Right lobe of liver (tissue), 6 donors: ENCODE measurements around the gene ESYT1. TPM values are rescaled to one million over a fixed set of nuclear protein-coding genes. Genes with fewer than 3 reads are reported as not detected.

Experiments
- ATAC-seq, 4 donors: fragments of 200-7000 bp; cut with Tn5 transposase; one replicate each; pipeline ENCODE4 v1.9.1; 2020; ENCODE audit warnings: mild to moderate bottlenecking in 4 of 4, moderate library complexity in 4 of 4
- DNase-seq, 3 donors: peaks; one replicate each; pipeline ENCODE4 v3.0.0-alpha.2; 2020
- H3K27ac ChIP-seq, 3 donors: fragments of 200-600 bp; one replicate each; pipeline ENCODE4 v1.8.0; 2022
- H3K27me3 ChIP-seq, 2 donors: fragments of 200-600 bp; one replicate each; pipeline ENCODE4 v1.8.0; 2022
- H3K36me3 ChIP-seq, 4 donors: fragments of 200-600 bp; sonication (generic) in 1 of 4; one replicate each; pipeline versions ENCODE4 v1.5.1 to v1.8.0; 2017 to 2022; ENCODE audit warnings: control low read depth in 1 of 4
- H3K4me1 ChIP-seq, 4 donors: fragments of 200-600 bp; sonication (generic) in 1 of 4; one replicate each; pipeline versions ENCODE4 v1.5.1 to v1.8.0; 2017 to 2022; ENCODE audit warnings: control low read depth in 1 of 4
- H3K4me3 ChIP-seq, 3 donors: fragments of 200-600 bp; one replicate each; pipeline ENCODE4 v1.8.0; 2022
- H3K9me3 ChIP-seq, 4 donors: fragments of 200-600 bp; sonication (generic) in 1 of 4; one replicate each; pipeline versions ENCODE4 v1.5.1 to v1.8.0; 2017 to 2022; ENCODE audit warnings: control low read depth in 1 of 4
- CTCF ChIP-seq, 4 donors: fragments of 200-600 bp in 3 of 4; fragments of 450-650 bp in 1 of 4; IDR thresholded peaks; one replicate each; pipeline versions ENCODE4 v1.5.1 to v1.8.0; 2016 to 2022; ENCODE audit warnings: antibody characterized with exemption in 4 of 4, mild to moderate bottlenecking in 2 of 4
- POLR2A ChIP-seq: fragments of 450-650 bp; IDR thresholded peaks from one replicate; pipeline ENCODE4 v1.6.1; 2017; ENCODE audit warnings: antibody characterized with exemption, mild to moderate bottlenecking
- WGBS: methylation state at CpG from one replicate; pipeline ENCODE4 v1.1.6; 2018; ENCODE audit warnings: low coverage, low lambda C conversion rate; ENCODE audit not compliant: insufficient coverage; ENCODE audit errors: missing lambda C conversion rate; 5-methylcytosine and 5-hydroxymethylcytosine counted together
- intact Hi-C, 2 donors: fragments of 100-400 bp; cut with DNase I; formaldehyde crosslinking; loops; one replicate each; pipeline versions ENCODE4 v1.11.2 to v1.14.1; 2022
- total RNA-seq, 6 experiments: library from RNA; depleted of rRNA in 2 of 6; stranded (reverse); fragments of >200 nt in 2 of 6; fragmentation: NEBNext Ultra II Directional in 3 of 6; extraction: Animal tissue kit (Norgen Biotek cat#: 25700) in 3 of 6; gene quantifications; one replicate each; pipeline versions ENCODE4 v1.1.0 to v1.2.4, GENCODE V29; 2016 to 2023
- donor health status: DM: no; HTN: yes; CAD: no.
- donor health status: DM: no; HTN: no; CAD: no.
- donor health status: DM: no; HTN: no; CAD: no.
- donor health status: DM: no; HTN: yes; CAD: no.
- donor health status: DM: no; HTN: yes; CAD: no.

ESYT1 gene
- total RNA-seq, 6 experiments from 2014 or later, result 56.5 to 117 (median 70.3) TPM

GRCh38 chr12:56121204-56121870 lies 6.7 kb upstream of the ESYT1 start:
- TF ChIP-seq CTCF (IDR thresholded peaks at IDR 0.05) (peak in 1 of 4 donors; percentile 4), POLR2A (peak; percentile 42)
- Histone ChIP-seq H3K4me3 (no peak overlapping the region), H3K4me1 (peaks cover 0 to 61% (median 21%) of the 10 kb centered on the region in 4 donors), H3K36me3 (no peaks in the 10 kb centered on the region), H3K9me3 (no peaks in the 10 kb centered on the region), H3K27me3 (no peaks in the 10 kb centered on the region), H3K27ac (peak overlapping the region; percentile 19 to 82 (median 75))
- 100% methylated on average over 1 of the region's 11 CpGs for WGBS
- DNase-seq (peak; percentile 68 to 94 (median 88)), ATAC-seq (peak; percentile 27 to 61 (median 52))
- intact Hi-C loops, result no loop called here

DNA sequence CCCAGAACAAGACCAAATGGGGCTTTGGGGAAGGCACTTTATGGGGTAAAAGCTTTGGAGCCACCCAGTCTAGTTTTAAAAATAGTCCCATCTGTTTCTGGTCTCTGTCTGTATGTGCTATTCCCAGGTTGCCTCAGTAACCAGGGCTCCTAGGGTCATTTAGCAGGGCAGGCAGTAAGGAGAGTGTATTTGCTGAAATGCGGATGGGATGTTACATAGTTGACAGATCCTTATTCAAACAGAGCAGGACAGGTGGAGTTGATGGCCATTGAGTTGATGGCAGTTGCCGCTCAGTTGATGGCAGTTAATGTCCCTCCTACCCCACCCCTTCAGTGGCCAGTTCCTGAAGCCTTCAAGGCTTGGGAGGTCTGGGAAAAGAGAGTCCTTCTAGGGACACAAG lies 5.4 kb upstream of the ESYT1 start:
- ATAC-seq, result peak in 3 of 4 donors; percentile 14 to 51 (median 36)
- H3K4me1 ChIP-seq, result peaks cover 0 to 73% (median 30%) of the 10 kb centered on the region in 4 donors

DNA sequence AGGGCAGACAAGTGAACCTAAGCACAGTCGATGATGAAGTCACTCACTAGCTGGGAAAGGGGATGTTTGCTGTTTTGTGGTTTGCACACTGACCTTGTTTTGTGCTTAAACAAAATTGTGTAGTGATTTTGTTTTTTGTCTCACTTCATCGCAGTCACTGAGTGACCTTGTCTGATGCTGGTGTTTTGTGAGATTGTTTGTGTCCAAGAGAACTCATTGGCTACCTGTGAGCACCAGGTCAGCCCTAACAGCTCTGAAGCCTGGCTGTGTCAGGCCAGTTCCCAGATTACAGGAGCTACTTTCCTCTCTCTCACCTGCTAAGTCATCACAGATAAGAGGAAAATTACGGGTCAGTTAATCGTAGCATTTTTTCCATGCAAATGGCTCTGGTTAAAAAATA lies 3.9 kb upstream of the ESYT1 start:
- H3K27ac ChIP-seq, result peak overlapping the region in 1 of 3 donors; percentile 82
- ATAC-seq, result no peak
- no peaks in the 10 kb centered on the region for H3K36me3 ChIP-seq
- TF ChIP-seq POLR2A (no peak), CTCF (IDR thresholded peaks at IDR 0.05) (no peak)
- no peaks in the 10 kb centered on the region for H3K9me3 ChIP-seq
- H3K4me3 ChIP-seq, result no peak overlapping the region
- no peak for DNase-seq
- intact Hi-C loops, result no loop called here
- H3K27me3 ChIP-seq, result no peaks in the 10 kb centered on the region
- peaks cover 0 to 68% (median 27%) of the 10 kb centered on the region in 4 donors for H3K4me1 ChIP-seq
- 40% methylated on average over 4 of the region's 4 CpGs for WGBS

More for the DNA sequence above, 5.4 kb upstream of the ESYT1 start:
- no peaks in the 10 kb centered on the region for H3K36me3 ChIP-seq
- peak in 1 of 3 donors; percentile 60 for DNase-seq
- 50% methylated on average over 1 of the region's 2 CpGs for WGBS
- H3K27me3 ChIP-seq, result no peaks in the 10 kb centered on the region
- H3K27ac ChIP-seq, result peak overlapping the region in 2 of 3 donors; percentile 75 to 82
- H3K9me3 ChIP-seq, result no peaks in the 10 kb centered on the region
- H3K4me3 ChIP-seq, result no peak overlapping the region
- no peak for TF ChIP-seq POLR2A
- no peak for TF ChIP-seq CTCF (IDR thresholded peaks at IDR 0.05)
- intact Hi-C loops, result no loop called here

GRCh38 chr12:56126732-56127239 lies 1.3 kb upstream of the ESYT1 start:
- H3K4me3 ChIP-seq, result no peak overlapping the region
- DNase-seq, result no peak

More at GRCh38 chr12:56126732-56127239, 1.3 kb upstream of the ESYT1 start:
- WGBS, result 14% methylated on average over 3 of the region's 3 CpGs
- intact Hi-C loops, result loop anchor here in 1 of 2 donors (5.0 kb wide), 1 partner anchor 61 kb away; the partner anchor contains the start of gene SMARCC2
- peaks cover 0 to 13% (median 7%) of the 10 kb centered on the region in 4 donors for H3K36me3 ChIP-seq
- ATAC-seq, result no peak
- no peaks in the 10 kb centered on the region for H3K27me3 ChIP-seq
- H3K9me3 ChIP-seq, result no peaks in the 10 kb centered on the region
- TF ChIP-seq POLR2A (no peak), CTCF (IDR thresholded peaks at IDR 0.05) (no peak)
- peak overlapping the region; percentile 56 to 77 (median 70) for H3K27ac ChIP-seq
- H3K4me1 ChIP-seq, result peaks cover 0 to 54% (median 15%) of the 10 kb centered on the region in 4 donors
